ENCODE results near the gene ADGRL3.

DNA sequence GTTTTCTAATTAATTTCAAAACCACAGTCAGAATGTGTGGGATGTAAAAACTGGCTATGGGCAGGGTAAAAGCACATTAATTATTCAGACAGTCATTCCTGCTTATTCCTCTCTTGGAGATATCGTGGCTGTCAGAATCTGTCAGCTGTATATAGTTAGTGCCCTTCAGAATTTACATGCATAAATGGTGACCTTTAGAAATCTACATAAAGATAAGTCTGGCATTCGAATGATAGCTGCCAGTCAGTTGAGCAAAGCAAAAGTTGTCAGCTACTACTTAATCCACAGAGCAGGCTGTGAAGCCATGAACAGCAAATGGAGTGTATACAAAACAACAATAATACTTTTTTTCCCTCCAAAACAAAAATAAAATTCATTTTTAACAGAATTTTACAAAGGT lies 189.5 kb downstream of the ADGRL3 start:
- TF ChIP-seq, protein P1, sequence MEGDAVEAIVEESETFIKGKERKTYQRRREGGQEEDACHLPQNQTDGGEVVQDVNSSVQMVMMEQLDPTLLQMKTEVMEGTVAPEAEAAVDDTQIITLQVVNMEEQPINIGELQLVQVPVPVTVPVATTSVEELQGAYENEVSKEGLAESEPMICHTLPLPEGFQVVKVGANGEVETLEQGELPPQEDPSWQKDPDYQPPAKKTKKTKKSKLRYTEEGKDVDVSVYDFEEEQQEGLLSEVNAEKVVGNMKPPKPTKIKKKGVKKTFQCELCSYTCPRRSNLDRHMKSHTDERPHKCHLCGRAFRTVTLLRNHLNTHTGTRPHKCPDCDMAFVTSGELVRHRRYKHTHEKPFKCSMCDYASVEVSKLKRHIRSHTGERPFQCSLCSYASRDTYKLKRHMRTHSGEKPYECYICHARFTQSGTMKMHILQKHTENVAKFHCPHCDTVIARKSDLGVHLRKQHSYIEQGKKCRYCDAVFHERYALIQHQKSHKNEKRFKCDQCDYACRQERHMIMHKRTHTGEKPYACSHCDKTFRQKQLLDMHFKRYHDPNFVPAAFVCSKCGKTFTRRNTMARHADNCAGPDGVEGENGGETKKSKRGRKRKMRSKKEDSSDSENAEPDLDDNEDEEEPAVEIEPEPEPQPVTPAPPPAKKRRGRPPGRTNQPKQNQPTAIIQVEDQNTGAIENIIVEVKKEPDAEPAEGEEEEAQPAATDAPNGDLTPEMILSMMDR (IDR thresholded peaks at IDR 0.05), result no peak
- TF ChIP-seq POLR2A (IDR thresholded peaks at IDR 0.05), result no peak

All from adrenal gland (tissue), 5 donors.